H1 (cell line): ENCODE results near the gene POLR2H. TPM values are rescaled to one million over a fixed set of nuclear protein-coding genes. Genes with fewer than 3 reads are reported as not detected.

Experiments used
- BRCA1 ChIP-seq: IDR thresholded peaks from 2 replicates; pipeline ENCODE4 v1.6.1; 2012; ENCODE audit warnings: low read depth, low read length, improper control_type of control experiment
- EP300 ChIP-seq, 2 experiments: IDR thresholded peaks; 1 replicate in 1 of 2; 2 replicates in 1 of 2; pipeline ENCODE4 v1.6.1; 2011 to 2012; ENCODE audit warnings: low read depth in 2 of 2, low read length in 2 of 2, mild to moderate bottlenecking in 2 of 2, borderline replicate concordance in 1 of 2, inconsistent platforms in 1 of 2, moderate library complexity in 1 of 2
- GABPA ChIP-seq: IDR thresholded peaks from 2 replicates; pipeline ENCODE4 v1.6.1; 2011; ENCODE audit warnings: mild to moderate bottlenecking, low read length, moderate library complexity, borderline replicate concordance; ENCODE audit not compliant: insufficient read depth
- RNF2 ChIP-seq: fragments of 200-900, 300-1000 bp; sonication (generic); IDR thresholded peaks from 2 replicates; pipeline ENCODE4 v1.7.1; 2016; ENCODE audit warnings: borderline replicate concordance, low read depth, mild to moderate bottlenecking, antibody characterized with exemption, low read length; ENCODE audit not compliant: poor library complexity, severe bottlenecking; ENCODE audit errors: missing control alignments
- SIX5 ChIP-seq: IDR thresholded peaks from 2 replicates; pipeline ENCODE4 v1.6.1; 2011; ENCODE audit warnings: mild to moderate bottlenecking, low read depth, low read length
- SP4 ChIP-seq: IDR thresholded peaks from 2 replicates; pipeline ENCODE4 v1.6.1; 2012; ENCODE audit warnings: low read length, inconsistent platforms
- TAF1 ChIP-seq: IDR thresholded peaks from 2 replicates; pipeline ENCODE4 v1.6.1; 2011; ENCODE audit warnings: mild to moderate bottlenecking, low read depth, low read length
- polyA plus RNA-seq, 7 experiments: library from polyadenylated mRNA; depleted of rRNA in 3 of 7; stranded (reverse) in 5 of 7; unstranded in 2 of 7; fragments of >200 nt in 5 of 7; fragments of 200-250 nt in 2 of 7; gene quantifications; 1 replicate in 5 of 7; 2 replicates in 1 of 7; 4 replicates in 1 of 7; pipeline versions ENCODE4 v1.2.1 to v1.2.3, GENCODE V29; 2011 to 2013; ENCODE audit warnings: missing spikeins in 2 of 7, mixed read lengths in 2 of 7
- total RNA-seq: library from RNA; stranded (reverse); fragmentation: NEBNext Ultra II Directional; extraction: Animal tissue kit (Norgen Biotek cat#: 25700); gene quantifications from 2 replicates; pipeline ENCODE4 v1.2.1, GENCODE V29; 2021

Gene POLR2H
- total and polyA plus RNA-seq, 2 of the 8 experiments (the other 6 are each of a cell fraction or from before 2014, with no cell fraction given): 113 to 335 TPM

DNA sequence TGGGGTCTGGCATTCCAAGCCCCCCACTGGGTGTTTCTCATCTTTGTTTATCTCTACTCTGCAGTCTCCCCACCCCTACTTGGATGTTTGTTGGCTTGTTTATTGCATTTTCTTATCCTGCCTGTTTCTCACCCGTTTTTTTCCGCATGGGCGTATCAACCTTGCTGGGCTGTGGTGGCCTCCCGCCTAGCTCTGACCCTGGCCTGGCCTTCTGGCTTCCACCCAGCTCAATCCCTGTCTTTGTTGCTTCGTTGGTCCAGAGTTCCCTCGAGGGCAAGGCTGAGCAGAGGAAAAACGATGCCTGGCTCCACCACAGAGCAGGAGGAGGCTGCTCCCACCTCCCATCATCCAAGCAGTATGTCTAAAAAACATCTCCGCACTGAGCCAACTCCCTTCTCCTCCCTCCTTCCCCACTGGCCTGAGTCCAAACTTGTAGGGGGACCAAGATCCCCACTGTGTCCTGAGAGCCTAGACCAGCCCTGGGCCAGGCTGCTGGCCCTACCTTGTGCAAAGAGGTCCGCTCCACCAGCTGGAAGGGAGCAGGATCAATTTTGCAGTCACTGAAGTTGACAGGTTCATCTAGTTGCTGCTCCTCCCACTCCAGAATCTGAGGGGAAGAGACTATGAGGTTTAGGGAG lies 9.9 kb upstream of the POLR2H start (continued):
- TF ChIP-seq RNF2: no peak
- TF ChIP-seq BRCA1: no peak
- no peak for TF ChIP-seq SP4
- no peak for TF ChIP-seq EP300 (IDR thresholded peaks at IDR 0.05; ENCODE audit: borderline replicate concordance in 1 of 2, low read depth in 2 of 2, low read length in 2 of 2)
- TF ChIP-seq TAF1: no peak
- TF ChIP-seq SIX5: no peak
- TF ChIP-seq GABPA: no peak
- TF ChIP-seq, all 59 proteins: peak for 0
